ENCODE data around the gene SARDH. TPM values are rescaled to one million over a fixed set of nuclear protein-coding genes. Genes with fewer than 3 reads are reported as not detected.

Gene SARDH
- total RNA-seq, 1 donor from 2014 or later, result 4.1 TPM

DNA sequence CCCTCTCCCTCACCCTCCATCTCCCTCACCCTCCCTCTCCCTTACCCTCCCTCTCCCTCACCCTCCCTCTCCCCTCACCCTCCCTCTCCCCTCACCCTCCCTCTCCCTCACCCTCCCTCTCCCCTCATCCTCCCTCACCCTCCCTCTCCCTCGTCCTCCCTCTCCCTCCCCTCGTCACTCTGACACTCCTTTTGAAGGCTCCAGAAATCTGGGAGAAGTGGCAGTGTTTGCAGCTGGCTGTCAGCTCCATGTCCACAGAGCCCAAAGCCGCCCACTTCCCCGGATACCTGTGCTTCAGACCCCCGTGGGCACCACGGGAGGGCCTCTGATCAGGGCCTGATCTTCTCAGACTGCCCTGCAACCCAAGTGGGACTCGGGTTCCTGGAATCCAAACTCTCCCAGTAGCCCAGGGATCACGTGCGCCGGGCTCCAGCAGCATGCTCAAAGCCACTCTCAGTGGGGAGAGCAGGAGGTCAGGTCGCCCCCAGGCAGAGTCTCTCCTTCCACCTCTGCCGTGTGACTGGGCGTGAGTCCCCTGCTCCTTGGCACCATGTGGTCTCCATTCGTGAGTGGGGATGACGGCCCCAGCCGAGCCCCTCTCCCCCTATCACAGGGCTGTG is 68.9 kb downstream of the SARDH start:
- no peak for DNase-seq (ENCODE audit: low spot score)

DNA sequence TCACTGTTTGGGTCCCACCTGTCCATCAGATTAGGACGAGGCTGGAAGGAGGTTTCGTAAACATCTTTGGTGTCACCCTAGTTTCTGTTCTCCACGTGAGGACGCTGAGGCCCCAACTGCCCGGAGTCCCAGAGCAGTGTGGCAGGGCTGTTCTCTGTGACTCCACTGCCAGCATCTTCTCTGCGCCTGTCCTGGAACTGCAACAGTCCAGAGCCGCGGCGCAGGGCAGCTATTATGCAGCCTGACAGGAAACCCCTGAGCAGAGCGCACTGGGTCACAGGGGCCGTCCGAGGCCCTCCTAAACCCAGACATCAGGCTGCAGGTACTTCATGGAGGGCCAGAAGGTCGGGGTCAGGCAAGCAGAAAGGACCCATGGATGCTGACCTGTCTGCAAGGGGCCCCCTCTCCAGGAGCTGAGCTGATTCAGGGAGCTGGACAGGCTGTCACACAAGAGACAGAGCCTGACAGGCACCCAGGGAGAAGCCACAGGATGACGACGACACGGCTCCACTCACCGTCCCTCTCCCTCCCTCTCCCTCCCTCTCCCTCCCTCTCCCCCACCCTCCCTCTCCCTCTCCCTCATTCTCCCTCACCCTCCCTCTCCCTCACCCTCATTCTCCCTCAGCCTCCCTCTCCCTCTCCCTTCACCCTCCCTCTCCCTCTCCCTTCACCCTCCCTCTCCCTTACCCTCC is 70.2 kb downstream of the SARDH start:
- DNase-seq (ENCODE audit: low spot score), result no peak

DNA sequence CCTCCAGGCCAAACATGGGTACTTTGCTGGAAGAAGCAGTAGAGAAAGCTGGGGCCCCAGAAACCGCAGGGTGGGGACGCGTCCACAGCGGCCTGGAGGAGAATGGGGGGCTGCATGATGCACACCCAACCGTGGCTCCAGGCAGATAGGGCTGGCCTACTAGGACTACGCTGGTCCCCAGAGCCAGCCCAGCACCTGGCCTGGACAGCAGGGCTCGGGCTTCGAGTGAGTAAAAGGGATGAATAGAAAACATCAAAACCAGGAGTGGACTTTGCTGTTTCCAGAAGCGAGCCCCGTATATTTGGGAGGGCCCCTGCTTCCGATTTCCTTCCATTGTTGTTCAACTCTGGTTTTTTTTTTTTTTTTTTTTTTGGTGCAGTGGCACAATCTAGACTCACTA is 71.3 kb downstream of the SARDH start:
- DNase-seq (ENCODE audit: low spot score), result no peak

DNA sequence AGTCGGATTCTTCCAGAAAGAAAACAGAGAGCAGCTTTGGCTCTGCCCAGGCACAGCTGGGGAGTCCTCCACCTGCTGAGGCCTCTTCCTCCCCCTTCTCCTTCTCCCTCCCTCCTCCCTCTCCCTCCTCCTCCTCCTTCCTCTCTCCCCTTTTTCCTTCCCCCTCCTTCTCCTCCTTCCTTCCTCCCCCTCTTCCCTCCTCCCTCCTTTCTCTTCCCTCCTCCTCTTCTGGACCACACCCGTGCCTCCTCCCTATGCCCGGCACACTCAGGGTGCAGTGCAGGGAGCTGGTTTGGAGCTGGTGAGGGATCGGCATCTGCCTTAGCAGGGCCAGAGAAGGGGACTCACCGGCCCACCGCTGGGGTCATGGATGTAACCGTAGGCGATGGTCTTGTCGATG is 71.8 kb downstream of the SARDH start:
- no peak for DNase-seq (ENCODE audit: low spot score)

DNA sequence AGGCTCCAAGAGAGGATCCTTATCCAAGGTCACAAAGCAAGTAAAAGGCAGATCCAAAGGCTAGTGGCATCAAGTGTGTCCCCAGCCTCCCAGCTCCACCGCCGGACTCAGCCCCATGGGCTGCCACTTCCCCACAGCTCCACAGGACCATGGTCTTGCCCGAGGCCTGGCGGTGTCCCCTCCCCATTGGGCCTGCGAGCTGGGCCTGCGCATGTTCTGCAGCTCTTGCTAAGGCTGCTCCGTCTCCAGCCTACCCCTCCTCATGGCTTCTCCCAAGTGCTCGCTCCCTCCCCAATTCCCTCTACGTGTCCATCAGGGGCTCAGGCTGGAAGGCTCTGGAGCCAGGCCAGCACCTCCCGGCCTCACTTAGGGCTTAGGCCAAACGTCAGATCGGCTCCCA is 72.6 kb downstream of the SARDH start:
- no peak for DNase-seq (ENCODE audit: low spot score)

DNA sequence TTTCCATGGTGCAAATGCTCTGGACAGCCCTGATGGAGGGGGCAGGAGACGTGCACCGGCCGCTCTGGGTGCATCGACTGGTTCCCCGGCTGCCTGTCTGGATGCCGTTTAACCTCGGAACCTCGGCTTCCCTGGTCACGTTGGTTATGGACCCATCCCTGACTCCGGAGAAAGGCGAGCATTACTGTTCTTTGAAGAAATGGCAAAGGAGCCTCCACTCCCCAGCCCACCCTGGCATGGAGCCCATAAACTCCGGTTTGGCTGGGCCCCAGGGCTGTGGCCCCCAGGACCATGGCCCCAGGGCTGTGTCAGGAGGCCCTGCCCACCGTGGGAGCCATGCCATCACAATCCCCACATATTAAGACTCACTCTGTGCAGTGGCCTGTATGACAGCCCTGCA is 73.1 kb downstream of the SARDH start:
- no peak for DNase-seq (ENCODE audit: low spot score)

DNA sequence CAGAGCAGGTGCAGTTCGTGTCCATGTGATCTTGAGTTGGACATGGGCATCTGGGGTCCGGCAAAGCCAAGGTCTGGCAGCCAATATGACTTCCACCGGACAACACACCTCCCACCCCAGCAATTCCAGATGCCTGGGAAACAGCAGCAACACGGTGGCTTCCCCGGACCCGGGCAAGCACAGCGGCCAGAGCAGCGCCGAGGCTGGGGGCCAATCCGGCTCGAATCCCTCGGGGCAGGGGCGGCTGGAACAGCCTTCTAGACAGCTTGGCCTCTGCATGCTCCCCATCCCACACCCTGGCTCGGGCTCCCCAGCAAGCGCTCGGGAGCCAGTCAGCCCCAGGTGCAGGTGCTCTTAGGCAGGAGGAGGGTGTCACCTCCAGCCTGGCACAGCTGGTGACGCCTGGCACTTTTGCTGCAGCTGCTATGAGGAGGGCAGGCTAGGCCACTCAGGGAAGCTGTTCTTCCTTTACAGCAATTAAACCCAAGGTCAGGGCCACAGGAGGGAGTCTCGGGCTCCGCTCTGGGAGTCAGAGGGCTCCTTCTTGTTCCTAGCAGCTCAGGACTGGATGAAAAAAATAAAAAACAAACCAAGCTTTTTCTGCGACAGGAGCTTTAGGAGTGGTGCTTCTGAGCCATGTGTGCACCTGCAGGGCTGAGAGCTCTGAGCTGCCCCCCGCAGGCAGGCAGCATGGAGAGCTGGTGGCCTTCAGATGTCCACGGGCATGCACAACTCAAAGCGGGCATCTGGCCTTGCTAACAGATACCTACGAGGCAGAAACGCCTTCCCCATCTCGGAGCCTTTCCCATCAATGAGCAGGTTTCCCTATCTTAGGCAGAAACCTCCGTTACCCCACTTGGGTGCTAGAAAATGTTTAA is 73.7 kb downstream of the SARDH start:
- no peak for DNase-seq (ENCODE audit: low spot score)

DNA sequence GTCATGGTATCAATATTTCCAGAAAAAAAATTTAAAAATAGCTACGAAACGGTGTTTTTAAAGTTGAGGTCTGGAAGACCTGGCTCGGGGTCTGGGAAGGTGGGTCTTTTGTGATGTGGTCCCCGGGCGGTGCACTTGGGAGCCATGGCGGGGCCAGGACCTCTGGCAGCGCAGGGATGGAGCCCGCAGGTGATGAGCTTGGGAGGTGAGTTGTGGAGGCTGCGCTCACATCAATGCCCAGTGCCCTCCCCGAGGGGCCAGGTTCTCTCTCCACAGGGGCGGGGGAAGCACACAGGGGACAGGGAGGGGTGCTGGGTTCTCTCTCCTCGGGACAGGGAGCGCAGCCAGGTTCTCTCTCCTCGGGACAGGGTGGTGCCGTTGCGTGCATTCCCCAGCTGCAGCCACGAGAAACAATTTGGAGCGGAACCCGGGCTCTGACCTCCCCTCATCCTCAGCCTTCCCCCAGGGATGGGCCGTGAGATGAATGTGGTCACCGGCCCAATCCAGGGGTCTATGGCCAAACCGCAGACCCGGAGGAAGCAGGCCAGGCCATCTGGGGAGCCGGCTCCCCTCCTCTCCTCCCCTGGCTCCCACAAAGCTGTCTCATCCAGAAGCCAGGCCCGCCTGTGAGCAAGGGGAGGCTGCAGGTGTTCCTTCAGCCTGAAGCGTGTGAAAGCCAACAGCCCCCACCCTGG is 76.2 kb downstream of the SARDH start:
- DNase-seq (ENCODE audit: low spot score), result no peak

DNA sequence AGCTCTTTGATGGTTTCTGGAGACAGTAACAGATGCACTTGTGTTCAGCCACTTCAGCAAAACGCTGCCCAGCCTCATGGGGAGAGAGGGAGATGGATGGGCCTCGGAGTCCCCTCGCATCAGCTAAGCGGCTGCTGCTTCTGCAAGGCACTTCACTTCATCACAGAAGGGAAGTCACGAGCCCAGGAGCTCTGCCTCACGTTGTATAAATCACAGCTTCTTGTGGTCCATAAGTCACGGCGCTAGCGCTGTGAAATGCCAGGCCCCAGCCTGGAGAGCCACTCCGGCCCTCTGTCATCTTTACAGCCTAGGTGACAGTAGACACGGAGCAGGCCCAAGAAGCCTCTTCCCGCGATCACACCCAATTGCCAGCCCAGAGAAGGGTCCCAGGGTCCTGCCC is 78.6 kb downstream of the SARDH start:
- DNase-seq (ENCODE audit: low spot score), result no peak

DNA sequence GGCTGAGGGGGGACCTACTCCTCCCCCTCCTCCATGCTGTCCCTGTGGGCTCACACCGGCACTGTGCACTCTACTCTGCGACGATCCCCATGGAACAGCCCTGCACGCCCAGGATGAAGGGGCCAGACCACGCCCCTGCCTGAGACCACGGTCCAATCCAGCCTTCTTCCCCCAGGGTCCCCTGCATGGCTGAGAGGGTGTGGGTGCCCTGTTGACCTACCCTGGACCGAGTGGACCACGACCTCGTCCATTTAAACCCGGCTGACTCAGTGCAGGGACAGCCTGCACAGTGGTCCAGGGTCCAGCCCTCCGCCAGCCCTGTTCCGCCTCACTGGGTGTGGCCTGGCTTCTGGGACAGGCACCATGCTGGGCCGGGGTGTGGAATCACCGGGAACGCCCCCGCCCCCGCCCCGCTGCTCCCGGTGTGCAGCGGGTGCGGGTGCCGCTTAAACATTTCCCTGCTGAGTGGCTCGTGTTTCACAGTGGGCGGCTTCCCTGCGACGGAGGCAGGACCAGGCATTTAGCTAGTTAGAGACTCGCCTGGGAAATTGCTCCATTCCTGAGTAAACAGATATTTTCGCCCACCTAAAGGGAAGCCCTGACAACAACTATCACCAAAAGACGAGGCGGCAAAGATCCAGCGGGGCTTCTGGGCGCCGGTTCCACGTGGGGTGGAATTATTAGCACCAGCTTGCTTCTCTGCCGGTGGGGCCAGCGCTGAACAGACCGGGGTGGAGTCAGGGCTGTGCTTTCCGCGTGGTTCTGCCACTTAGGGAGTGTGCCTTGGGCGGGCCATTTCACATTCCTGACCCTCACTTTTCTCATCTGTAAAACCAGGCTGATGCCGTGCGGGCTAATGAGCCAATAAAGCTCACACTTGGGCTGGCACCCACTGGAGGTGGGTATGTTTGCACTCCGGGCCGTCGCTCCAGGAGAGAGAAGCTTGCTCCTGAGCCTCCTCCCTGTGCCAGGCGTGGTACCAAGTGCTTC is 79.4 kb downstream of the SARDH start:
- no peak for DNase-seq (ENCODE audit: low spot score)

DNA sequence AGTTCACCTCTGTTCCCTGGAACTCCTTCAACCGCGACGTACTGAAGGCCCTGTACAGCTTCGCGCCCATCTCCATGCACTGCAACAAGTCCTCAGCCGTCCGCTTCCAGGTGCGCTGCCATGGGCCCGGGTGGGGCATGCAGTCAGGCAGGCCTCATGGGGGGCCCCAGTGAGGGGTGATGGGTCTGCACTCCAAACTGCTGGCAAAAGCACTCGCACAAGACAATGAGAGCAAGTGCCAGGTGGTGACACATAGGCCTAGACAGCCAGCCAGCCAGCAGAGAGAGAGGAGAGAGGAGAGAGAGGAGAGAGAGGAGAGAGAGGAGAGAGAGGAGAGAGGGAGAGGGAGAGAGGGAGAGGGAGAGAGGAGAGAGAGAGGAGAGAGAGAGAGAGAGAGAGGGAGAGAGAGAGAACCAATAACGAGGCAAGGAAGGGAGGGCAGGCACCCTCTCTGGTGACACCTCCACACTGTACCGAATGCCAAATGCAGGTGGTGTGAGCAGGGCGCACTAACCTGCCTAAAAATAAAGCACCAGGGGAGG is 81.0 kb downstream of the SARDH start:
- DNase-seq (ENCODE audit: low spot score), result no peak

DNA sequence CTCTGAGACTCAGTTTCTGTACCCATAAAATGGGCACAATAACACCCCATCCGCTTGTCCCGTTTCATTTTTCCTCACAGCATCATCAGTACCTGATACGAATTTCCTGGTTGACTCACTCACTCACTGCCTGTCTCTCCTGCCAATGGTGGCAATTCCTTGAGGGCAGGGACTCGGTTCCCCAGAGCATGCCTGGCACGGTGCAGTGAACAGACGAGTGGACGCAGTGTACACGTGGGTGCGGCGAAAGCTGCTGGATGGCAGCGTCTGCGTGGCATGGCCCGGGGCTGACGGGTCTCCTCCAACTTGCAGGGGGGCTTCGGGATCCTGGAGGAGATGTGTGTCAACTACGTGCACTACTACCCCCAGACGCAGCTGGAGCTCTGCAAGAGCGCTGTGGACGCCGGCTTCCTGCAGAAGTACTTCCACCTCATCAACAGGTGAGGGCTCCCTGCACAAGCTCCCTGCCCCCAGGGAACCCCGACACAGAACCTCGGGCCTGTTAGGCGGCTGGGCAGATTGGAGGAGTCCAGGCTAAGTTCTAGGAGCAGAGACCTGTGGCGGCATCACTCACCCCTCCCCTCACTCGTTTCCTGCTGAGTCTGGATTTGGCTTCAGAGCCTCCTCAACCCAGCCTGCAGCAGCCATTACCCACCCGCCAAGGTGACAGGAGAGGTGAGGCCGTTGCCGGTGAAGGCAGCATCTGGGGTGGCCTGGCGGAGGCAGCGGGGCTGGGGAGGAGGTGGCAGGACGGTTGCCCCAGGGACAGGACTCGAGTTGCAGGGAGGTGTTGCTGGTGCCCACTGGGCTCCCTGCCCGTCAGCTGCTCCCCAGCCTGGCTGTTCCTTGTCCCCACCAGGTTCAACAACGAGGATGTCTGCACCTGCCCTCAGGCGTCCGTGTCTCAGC is 81.7 kb downstream of the SARDH start:
- no peak for DNase-seq (ENCODE audit: low spot score)

DNA sequence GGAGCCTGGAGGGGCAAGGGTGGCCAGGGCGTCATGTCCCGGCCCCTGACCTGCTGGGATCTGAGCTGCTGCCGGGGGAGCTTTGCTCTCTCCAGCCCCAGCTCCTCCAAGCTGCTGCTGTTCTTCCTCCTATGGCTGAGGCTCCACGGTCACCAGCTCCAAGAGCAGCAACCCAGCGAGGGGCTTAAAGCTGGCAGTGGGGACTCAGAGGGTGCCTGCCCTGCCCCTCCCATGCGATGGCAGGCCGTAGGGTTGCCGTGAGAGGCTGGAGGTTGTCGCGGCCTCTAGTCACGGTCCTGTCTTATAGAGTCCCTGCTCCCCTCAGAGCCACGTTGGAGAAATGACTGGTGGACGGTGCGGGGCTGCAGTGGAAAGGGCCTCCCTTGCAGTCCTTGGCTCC is 82.5 kb downstream of the SARDH start:
- DNase-seq (ENCODE audit: low spot score), result no peak

DNA sequence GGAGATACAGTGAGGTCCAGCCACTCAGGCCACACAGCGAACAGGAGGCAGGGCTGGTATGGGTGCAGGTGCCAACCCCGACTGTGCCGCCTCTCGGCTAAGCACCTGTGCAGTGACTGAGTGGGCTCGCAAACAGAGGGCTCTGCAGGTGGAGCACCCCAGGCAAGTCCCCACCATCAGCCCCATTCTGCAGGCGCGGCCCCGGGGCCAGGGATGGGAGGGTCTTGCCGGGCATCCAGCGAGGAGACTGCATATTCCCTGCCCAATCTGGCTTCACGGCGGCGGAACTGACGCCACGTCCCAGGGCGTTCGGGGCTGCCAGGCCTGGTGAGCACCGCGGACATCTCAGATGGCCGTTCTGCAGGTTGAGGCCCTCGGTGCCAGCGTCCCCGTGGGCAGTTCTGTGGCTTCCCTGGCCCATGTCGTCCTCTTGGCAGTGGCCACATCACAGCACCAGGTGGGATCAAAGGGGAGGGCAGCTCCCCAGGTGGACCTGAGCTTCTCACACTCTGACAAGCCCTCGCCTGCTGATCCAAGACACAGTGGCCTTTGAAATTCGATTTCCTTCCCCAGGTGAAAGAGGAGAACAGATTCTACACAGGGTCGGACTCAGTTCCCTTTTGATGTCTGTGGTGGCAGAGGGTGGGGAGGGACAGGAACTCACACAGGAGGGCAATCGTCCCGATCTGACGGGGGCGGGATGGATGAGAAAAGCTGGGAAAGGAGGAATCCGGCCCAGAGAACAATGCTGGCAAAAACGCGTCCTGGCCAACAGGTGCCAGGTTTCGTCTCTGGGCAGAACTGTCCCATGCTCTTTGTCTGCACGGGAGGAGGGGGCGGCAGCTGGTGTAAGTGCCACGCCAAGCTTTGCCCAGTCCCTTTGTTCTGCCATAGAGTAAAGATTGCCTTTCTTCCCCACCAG is 83.2 kb downstream of the SARDH start:
- DNase-seq (ENCODE audit: low spot score), result no peak

DNA sequence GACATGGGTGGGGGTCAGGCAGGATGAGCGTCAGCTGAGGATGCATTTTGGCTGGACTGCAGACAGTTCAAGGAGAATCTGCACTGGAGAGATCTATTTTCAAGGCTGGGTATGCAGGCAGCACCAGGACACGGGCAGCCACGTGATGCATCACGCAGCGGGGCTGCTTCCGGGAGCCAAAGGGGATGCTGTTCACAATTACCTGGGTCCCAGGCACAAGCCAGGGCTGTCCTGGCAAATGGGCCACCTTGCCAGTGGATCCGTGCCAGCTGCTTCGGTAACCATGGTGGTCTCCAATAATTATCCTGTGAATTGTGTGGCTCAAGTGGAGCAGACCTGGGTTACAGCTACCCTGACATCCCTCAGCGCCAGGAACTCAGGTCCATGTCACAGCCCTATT is 84.5 kb downstream of the SARDH start:
- no peak for DNase-seq (ENCODE audit: low spot score)

DNA sequence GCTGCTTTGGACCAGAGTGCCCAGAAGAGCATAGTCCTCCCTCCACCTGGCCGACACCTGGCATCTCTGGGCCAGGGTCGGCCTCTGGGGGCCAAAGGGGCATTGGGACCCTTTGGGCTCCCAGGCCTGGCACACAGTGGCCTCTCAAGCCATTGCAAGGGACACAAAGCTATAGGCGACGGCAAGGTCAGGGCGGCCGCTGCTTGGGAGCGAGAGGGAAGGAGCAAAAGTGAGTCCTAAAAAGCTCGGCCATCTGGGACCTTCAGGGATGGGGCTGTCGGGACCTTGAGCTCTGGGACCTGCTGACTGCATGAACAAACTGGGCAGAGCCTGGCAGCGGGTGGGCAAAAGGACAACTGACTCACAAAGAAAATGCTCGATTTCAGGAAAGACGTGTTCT is 88.1 kb downstream of the SARDH start:
- DNase-seq (ENCODE audit: low spot score), result no peak

DNA sequence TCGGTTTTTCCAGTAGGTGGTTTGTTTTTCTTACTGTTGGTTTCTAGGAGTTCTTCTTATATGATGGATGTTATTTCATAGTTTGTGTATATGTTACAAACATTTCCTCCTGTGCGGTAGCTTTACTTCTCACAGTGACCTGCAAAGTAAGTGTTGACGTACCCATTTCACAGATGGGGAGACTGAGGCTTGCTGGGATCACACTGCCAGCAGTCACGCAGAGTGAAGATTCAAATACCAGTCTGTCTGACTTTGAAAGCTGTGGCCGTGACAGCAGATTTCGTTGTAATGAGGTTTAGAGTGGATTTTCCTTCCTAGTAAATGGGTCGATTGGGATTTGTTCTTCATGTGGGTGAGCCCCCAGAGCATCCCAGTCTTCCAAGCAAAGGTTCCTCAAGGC is 89.0 kb downstream of the SARDH start:
- no peak for DNase-seq (ENCODE audit: low spot score)

DNA sequence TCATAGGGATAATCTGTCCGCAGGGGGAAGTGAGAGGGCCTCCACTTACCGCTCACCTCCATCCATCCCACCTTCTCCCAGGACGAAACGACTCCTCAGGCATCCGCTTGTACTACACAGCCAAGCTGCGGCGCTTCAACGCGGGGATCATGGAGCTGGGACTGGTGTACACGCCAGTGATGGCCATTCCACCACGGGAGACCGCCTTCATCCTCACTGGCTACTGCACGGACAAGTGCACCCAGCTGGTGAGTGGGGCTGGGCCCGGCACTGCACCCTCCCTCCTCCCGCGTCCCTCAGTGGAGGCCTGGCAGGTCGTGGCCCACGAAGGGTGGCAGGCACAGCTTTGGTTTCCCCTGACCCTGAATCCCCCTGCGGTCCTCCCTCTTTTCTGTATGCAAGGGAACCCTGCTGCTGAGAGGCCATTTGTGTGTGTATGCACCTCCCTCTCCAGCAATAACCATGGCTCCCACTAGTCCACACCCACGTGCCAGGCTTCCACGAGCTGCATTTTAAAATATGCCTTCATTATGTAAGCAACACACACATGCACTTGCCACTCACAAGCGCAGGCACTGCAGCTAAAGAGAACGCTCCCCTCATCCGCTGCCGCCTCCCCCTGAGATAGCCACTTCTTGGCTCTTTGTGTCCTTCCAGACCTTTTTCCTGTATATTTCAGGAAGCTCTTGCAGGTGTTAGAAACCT is 90.2 kb downstream of the SARDH start:
- no peak for DNase-seq (ENCODE audit: low spot score)
